Cardiac muscle cell (in vitro differentiated cells and primary cell): ENCODE measurements around the gene TSC22D1. TPM values are rescaled to one million over a fixed set of nuclear protein-coding genes. Genes with fewer than 3 reads are reported as not detected.

Source experiments
- DNase-seq, 2 donors: peaks; one replicate each; pipeline versions ENCODE4 v3.0.0 to v3.0.0-alpha.2; 2010 to 2017; ENCODE audit warnings: low read depth in 1 of 2, low spot score in 1 of 2
- H3K27ac ChIP-seq: fragments of 200-600 bp; sonication (generic); 2 replicates; pipeline ENCODE4 v1.5.1; 2016
- H3K27me3 ChIP-seq: fragments of 200-600 bp; sonication (generic); 2 replicates; pipeline ENCODE4 v1.6.0; 2016; ENCODE audit warnings: control low read depth
- H3K36me3 ChIP-seq: fragments of 200-600 bp; sonication (generic); 2 replicates; pipeline ENCODE4 v1.5.1; 2016; ENCODE audit warnings: control low read depth
- H3K4me1 ChIP-seq: fragments of 200-600 bp; sonication (generic); 2 replicates; pipeline ENCODE4 v1.8.1; 2017; ENCODE audit warnings: low read depth, mild to moderate bottlenecking, mixed run types
- H3K4me3 ChIP-seq: fragments of 200-600 bp; sonication (generic); 2 replicates; pipeline ENCODE4 v1.5.1; 2016; ENCODE audit warnings: mild to moderate bottlenecking
- H3K9me3 ChIP-seq: fragments of 200-600 bp; sonication (generic); 2 replicates; pipeline ENCODE4 v1.5.1; 2017; ENCODE audit warnings: low read depth, mild to moderate bottlenecking, control low read depth
- CTCF ChIP-seq: IDR thresholded peaks from 2 replicates; pipeline ENCODE4 v1.5.1; 2012; ENCODE audit warnings: low read depth, mild to moderate bottlenecking, low read length
- polyA plus RNA-seq: library from polyadenylated mRNA; unstranded; fragments of >200 nt; fragmentation: Nextera tagmentation; extraction: Ambion mirVana; gene quantifications from 2 replicates; pipeline ENCODE4 v1.2.1, GENCODE V29; 2016
- total RNA-seq: library from RNA; depleted of rRNA; stranded (reverse); fragments of >200 nt; gene quantifications from 2 replicates; pipeline ENCODE4 v1.2.3, GENCODE V29; 2016

The TSC22D1 gene
- total and polyA plus RNA-seq, 2 experiments from 2014 or later: 226 to 455 TPM

DNA sequence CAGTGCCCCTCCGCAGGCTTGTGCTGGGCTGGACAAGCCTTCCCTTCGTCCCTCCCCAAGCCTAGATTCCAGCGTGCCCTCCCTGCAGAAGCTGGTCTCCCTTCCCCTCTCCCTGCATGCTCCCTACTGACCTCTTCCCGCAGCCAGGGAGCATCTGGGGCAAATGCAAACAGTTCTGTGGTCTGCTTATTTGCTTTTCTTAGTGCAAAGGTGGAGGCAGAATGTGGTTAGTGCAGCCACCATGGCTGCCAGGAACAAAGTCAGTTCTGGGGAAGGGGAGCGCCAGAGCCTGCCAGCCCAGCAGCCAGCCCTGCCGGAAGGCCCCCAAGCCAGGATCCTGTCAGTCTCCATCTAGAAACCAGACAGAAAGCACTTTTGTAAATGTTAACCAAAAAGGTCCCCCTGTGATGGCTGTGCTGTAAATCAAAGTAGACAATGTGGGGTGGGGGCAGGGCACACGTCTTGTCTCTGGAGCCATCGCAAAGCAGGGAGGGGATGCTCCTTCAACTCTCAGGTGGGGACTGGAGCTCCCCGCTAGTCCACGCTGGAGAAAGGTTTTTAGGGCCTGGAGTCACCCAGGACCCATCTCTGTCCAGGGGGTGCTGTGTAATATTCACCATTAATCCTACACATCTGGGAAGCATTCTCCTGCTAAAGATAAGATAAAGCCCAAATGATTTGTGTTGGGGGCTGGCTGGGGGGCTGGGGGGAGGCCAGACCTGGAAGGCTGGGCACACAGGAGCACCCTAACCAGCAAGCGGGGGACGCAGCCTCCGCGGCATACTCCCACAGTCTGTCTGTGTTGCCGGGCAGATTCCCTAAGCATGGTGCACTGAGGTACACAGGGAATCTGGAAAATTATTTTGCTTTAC, 171.6 kb downstream of the TSC22D1 start:
- no peaks in the 10 kb centered on the region for H3K36me3 ChIP-seq
- DNase-seq: no peak
- H3K4me3 ChIP-seq: no peak overlapping the region
- H3K4me1 ChIP-seq: peaks cover 56% of the 10 kb centered on the region
- no peaks in the 10 kb centered on the region for H3K27me3 ChIP-seq
- no peak for TF ChIP-seq CTCF
- peak overlapping the region; percentile 56 for H3K27ac ChIP-seq
- H3K9me3 ChIP-seq: no peaks in the 10 kb centered on the region

- Histone ChIP-seq H3K27me3 (no peaks in the 10 kb centered on the region), H3K36me3 (no peaks in the 10 kb centered on the region), H3K4me1 (peaks cover 64% of the 10 kb centered on the region), H3K4me3 (no peak overlapping the region), H3K9me3 (no peaks in the 10 kb centered on the region), H3K27ac (peak overlapping the region; percentile 1)
- no peak for TF ChIP-seq CTCF
- no peak for DNase-seq
Measured at GRCh38 chr13:44403461-44404056, 172.6 kb downstream of the TSC22D1 start.

DNA sequence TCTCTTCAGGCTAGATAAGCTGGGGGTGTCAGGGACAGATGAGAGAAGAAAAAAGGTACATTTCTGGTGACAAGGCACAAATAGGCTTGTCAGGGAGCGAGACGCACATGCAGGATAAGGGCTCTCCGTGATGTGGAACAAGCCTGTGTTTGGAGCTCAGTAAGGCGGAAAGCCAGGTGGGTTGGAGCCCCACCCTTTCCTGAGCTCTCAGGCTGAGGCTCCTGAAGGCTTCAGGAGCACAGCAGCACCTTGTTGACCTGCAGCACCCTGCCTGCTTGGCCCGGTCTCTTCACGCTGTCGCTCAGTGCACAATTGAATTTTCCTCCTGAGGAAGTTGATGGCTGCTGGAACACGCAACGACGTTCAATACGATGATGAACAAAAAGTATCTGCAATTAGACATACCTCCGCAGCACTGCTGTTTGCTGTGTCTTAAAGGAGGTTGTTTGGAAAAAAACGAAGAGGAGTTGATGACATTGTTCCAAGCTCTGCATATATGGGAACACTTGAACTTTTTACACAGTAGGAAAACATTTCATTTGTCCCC, 173.2 kb downstream of the TSC22D1 start:
- Histone ChIP-seq H3K27me3 (no peaks in the 10 kb centered on the region), H3K36me3 (no peaks in the 10 kb centered on the region), H3K27ac (peak overlapping the region; percentile 52), H3K4me1 (peaks cover 69% of the 10 kb centered on the region), H3K9me3 (no peaks in the 10 kb centered on the region), H3K4me3 (no peak overlapping the region)
- DNase-seq: no peak
- no peak for TF ChIP-seq CTCF

- H3K4me1 ChIP-seq: peaks cover 80% of the 10 kb centered on the region
- H3K4me3 ChIP-seq: no peak overlapping the region
- DNase-seq: no peak
- no peaks in the 10 kb centered on the region for H3K36me3 ChIP-seq
- H3K9me3 ChIP-seq: no peaks in the 10 kb centered on the region
- no peak for TF ChIP-seq CTCF
- H3K27me3 ChIP-seq: no peaks in the 10 kb centered on the region
- H3K27ac ChIP-seq: no peak overlapping the region
Measured at GRCh38 chr13:44401577-44401976, 174.6 kb downstream of the TSC22D1 start.

DNA sequence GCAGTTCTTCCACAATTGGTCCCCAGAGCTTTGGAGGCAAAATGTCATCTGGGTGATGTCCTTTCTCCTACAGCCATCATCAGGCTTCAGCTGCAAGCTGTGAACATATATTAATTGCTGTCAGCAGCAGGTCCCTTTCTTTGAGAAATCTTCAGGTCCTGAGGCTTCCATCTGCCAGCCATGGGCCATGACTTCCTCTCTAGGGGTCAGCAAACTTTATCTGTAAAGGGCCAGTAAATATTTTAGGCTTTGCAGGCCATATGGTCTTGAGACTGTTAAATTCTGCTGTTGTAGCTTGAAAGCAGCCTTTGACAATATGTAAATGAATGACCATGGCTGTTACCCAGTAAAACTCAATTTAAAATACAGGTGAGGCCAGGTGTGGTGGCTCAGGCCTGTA, 175.4 kb downstream of the TSC22D1 start:
- no peak for DNase-seq
- Histone ChIP-seq H3K36me3 (no peaks in the 10 kb centered on the region), H3K27me3 (no peaks in the 10 kb centered on the region), H3K4me1 (peaks cover 86% of the 10 kb centered on the region), H3K4me3 (no peak overlapping the region), H3K9me3 (no peaks in the 10 kb centered on the region), H3K27ac (no peak overlapping the region)
- no peak for TF ChIP-seq CTCF
